ENCODE data around the gene CDC42EP4. TPM values are rescaled to one million over a fixed set of nuclear protein-coding genes. Genes with fewer than 3 reads are reported as not detected.

Gene CDC42EP4
- total RNA-seq, 1 donor from 2014 or later, result 0.86 TPM

GRCh38 chr17:73281928-73282327, 29.9 kb downstream of the CDC42EP4 start:
- H3K4me1 Mint-ChIP-seq, result no peaks in the 10 kb centered on the region
- DNase-seq, result no peak
- H3K4me3 Mint-ChIP-seq, result no peak overlapping the region
- no peaks in the 10 kb centered on the region for H3K27me3 Mint-ChIP-seq
- H3K27ac Mint-ChIP-seq, result no peak overlapping the region
- no peaks in the 10 kb centered on the region for H3K36me3 Mint-ChIP-seq (ENCODE audit: low read depth)
- H3K9me3 Mint-ChIP-seq, result no peaks in the 10 kb centered on the region
- intact Hi-C loops (cut with micrococcal nuclease), result no loop called here

- H3K27me3 Mint-ChIP-seq, result no peaks in the 10 kb centered on the region
These were observed 31.6 kb downstream of the CDC42EP4 start for GRCh38 chr17:73280191-73280590.

GRCh38 chr17:73279704-73280103, 32.1 kb downstream of the CDC42EP4 start:
- H3K4me1 Mint-ChIP-seq, result no peaks in the 10 kb centered on the region
- no peaks in the 10 kb centered on the region for H3K27me3 Mint-ChIP-seq
- H3K36me3 Mint-ChIP-seq (ENCODE audit: low read depth), result no peaks in the 10 kb centered on the region
- no peak overlapping the region for H3K27ac Mint-ChIP-seq
- no peaks in the 10 kb centered on the region for H3K9me3 Mint-ChIP-seq
- intact Hi-C loops (cut with micrococcal nuclease), result no loop called here
- no peak overlapping the region for H3K4me3 Mint-ChIP-seq
- no peak for DNase-seq

More at GRCh38 chr17:73280191-73280590, 31.6 kb downstream of the CDC42EP4 start:
- Mint-ChIP-seq H3K4me1 (no peaks in the 10 kb centered on the region), H3K27ac (no peak overlapping the region), H3K4me3 (no peak overlapping the region), H3K9me3 (no peaks in the 10 kb centered on the region), H3K36me3 (ENCODE audit: low read depth) (no peaks in the 10 kb centered on the region)
- intact Hi-C loops (cut with micrococcal nuclease), result no loop called here
- DNase-seq, result no peak

- DNase-seq, result no peak
- intact Hi-C loops (cut with micrococcal nuclease), result no loop called here
- H3K4me3 Mint-ChIP-seq, result no peak overlapping the region
- no peak overlapping the region for H3K27ac Mint-ChIP-seq
- H3K4me1 Mint-ChIP-seq, result no peaks in the 10 kb centered on the region
- no peaks in the 10 kb centered on the region for H3K36me3 Mint-ChIP-seq (ENCODE audit: low read depth)
- H3K9me3 Mint-ChIP-seq, result no peaks in the 10 kb centered on the region
- H3K27me3 Mint-ChIP-seq, result no peaks in the 10 kb centered on the region
These were observed 33.0 kb downstream of the CDC42EP4 start for GRCh38 chr17:73278465-73279453.

GRCh38 chr17:73278049-73278464, 33.7 kb downstream of the CDC42EP4 start:
- Mint-ChIP-seq H3K27ac (no peak overlapping the region), H3K9me3 (no peaks in the 10 kb centered on the region), H3K4me3 (no peak overlapping the region), H3K27me3 (no peaks in the 10 kb centered on the region), H3K4me1 (no peaks in the 10 kb centered on the region), H3K36me3 (ENCODE audit: low read depth) (no peaks in the 10 kb centered on the region)
- DNase-seq, result no peak
- intact Hi-C loops (cut with micrococcal nuclease), result no loop called here

- intact Hi-C loops (cut with micrococcal nuclease), result no loop called here
- H3K9me3 Mint-ChIP-seq, result no peaks in the 10 kb centered on the region
- H3K27me3 Mint-ChIP-seq, result no peaks in the 10 kb centered on the region
- H3K27ac Mint-ChIP-seq, result no peak overlapping the region
- H3K36me3 Mint-ChIP-seq (ENCODE audit: low read depth), result no peaks in the 10 kb centered on the region
- no peak for DNase-seq
- no peak overlapping the region for H3K4me3 Mint-ChIP-seq
- H3K4me1 Mint-ChIP-seq, result no peaks in the 10 kb centered on the region
These were observed 37.3 kb downstream of the CDC42EP4 start for GRCh38 chr17:73274490-73274889.

- intact Hi-C loops (cut with micrococcal nuclease), result no loop called here
- no peak for DNase-seq
- Mint-ChIP-seq H3K4me1 (no peaks in the 10 kb centered on the region), H3K27ac (no peak overlapping the region), H3K4me3 (no peak overlapping the region), H3K9me3 (no peaks in the 10 kb centered on the region), H3K36me3 (ENCODE audit: low read depth) (no peaks in the 10 kb centered on the region), H3K27me3 (no peaks in the 10 kb centered on the region)
These were observed 38.9 kb downstream of the CDC42EP4 start for GRCh38 chr17:73272906-73273218.

GRCh38 chr17:73271072-73271471, 40.7 kb downstream of the CDC42EP4 start:
- intact Hi-C loops (cut with micrococcal nuclease), result no loop called here
- Mint-ChIP-seq H3K4me3 (no peak overlapping the region), H3K27ac (no peak overlapping the region), H3K36me3 (ENCODE audit: low read depth) (no peaks in the 10 kb centered on the region), H3K9me3 (no peaks in the 10 kb centered on the region), H3K27me3 (no peaks in the 10 kb centered on the region), H3K4me1 (no peaks in the 10 kb centered on the region)
- DNase-seq, result no peak

- no peak for DNase-seq
- no peaks in the 10 kb centered on the region for H3K36me3 Mint-ChIP-seq (ENCODE audit: low read depth)
- H3K27ac Mint-ChIP-seq, result no peak overlapping the region
- H3K4me3 Mint-ChIP-seq, result no peak overlapping the region
- no peaks in the 10 kb centered on the region for H3K4me1 Mint-ChIP-seq
- intact Hi-C loops (cut with micrococcal nuclease), result no loop called here
- no peaks in the 10 kb centered on the region for H3K9me3 Mint-ChIP-seq
- H3K27me3 Mint-ChIP-seq, result no peaks in the 10 kb centered on the region
These were observed 42.0 kb downstream of the CDC42EP4 start for GRCh38 chr17:73269791-73270190.

GRCh38 chr17:73269329-73269615, 42.5 kb downstream of the CDC42EP4 start:
- no peak overlapping the region for H3K4me3 Mint-ChIP-seq
- no peaks in the 10 kb centered on the region for H3K36me3 Mint-ChIP-seq (ENCODE audit: low read depth)
- DNase-seq, result no peak
- H3K4me1 Mint-ChIP-seq, result no peaks in the 10 kb centered on the region
- H3K27me3 Mint-ChIP-seq, result no peaks in the 10 kb centered on the region
- no peaks in the 10 kb centered on the region for H3K9me3 Mint-ChIP-seq
- no peak overlapping the region for H3K27ac Mint-ChIP-seq
- intact Hi-C loops (cut with micrococcal nuclease), result no loop called here

GRCh38 chr17:73268582-73269328, 43.0 kb downstream of the CDC42EP4 start:
- H3K27ac Mint-ChIP-seq, result no peak overlapping the region

GRCh38 chr17:73267648-73268537, 43.9 kb downstream of the CDC42EP4 start:
- no peak overlapping the region for H3K4me3 Mint-ChIP-seq
- intact Hi-C loops (cut with micrococcal nuclease), result no loop called here
- no peaks in the 10 kb centered on the region for H3K4me1 Mint-ChIP-seq
- no peak for DNase-seq
- H3K27ac Mint-ChIP-seq, result no peak overlapping the region
- no peaks in the 10 kb centered on the region for H3K36me3 Mint-ChIP-seq (ENCODE audit: low read depth)
- H3K27me3 Mint-ChIP-seq, result no peaks in the 10 kb centered on the region
- H3K9me3 Mint-ChIP-seq, result no peaks in the 10 kb centered on the region

More at GRCh38 chr17:73268582-73269328, 43.0 kb downstream of the CDC42EP4 start:
- H3K4me3 Mint-ChIP-seq, result no peak overlapping the region
- no peaks in the 10 kb centered on the region for H3K9me3 Mint-ChIP-seq
- no peaks in the 10 kb centered on the region for H3K36me3 Mint-ChIP-seq (ENCODE audit: low read depth)
- no peak for DNase-seq
- H3K4me1 Mint-ChIP-seq, result no peaks in the 10 kb centered on the region
- intact Hi-C loops (cut with micrococcal nuclease), result no loop called here
- no peaks in the 10 kb centered on the region for H3K27me3 Mint-ChIP-seq

- intact Hi-C loops (cut with micrococcal nuclease), result no loop called here
- no peaks in the 10 kb centered on the region for H3K4me1 Mint-ChIP-seq
- H3K27me3 Mint-ChIP-seq, result no peaks in the 10 kb centered on the region
- no peaks in the 10 kb centered on the region for H3K36me3 Mint-ChIP-seq (ENCODE audit: low read depth)
- no peak for DNase-seq
- H3K4me3 Mint-ChIP-seq, result no peak overlapping the region
- no peak overlapping the region for H3K27ac Mint-ChIP-seq
- H3K9me3 Mint-ChIP-seq, result no peaks in the 10 kb centered on the region
These were observed 45.0 kb downstream of the CDC42EP4 start for GRCh38 chr17:73266796-73267195.
